ENCODE measurements around the gene ADAR.
"Not testable (repeated sequence)": the region's sequence is repeated elsewhere in the genome, so short reads cannot be mapped to it uniquely, and the experiment has no call there.

The ADAR gene, protein sequence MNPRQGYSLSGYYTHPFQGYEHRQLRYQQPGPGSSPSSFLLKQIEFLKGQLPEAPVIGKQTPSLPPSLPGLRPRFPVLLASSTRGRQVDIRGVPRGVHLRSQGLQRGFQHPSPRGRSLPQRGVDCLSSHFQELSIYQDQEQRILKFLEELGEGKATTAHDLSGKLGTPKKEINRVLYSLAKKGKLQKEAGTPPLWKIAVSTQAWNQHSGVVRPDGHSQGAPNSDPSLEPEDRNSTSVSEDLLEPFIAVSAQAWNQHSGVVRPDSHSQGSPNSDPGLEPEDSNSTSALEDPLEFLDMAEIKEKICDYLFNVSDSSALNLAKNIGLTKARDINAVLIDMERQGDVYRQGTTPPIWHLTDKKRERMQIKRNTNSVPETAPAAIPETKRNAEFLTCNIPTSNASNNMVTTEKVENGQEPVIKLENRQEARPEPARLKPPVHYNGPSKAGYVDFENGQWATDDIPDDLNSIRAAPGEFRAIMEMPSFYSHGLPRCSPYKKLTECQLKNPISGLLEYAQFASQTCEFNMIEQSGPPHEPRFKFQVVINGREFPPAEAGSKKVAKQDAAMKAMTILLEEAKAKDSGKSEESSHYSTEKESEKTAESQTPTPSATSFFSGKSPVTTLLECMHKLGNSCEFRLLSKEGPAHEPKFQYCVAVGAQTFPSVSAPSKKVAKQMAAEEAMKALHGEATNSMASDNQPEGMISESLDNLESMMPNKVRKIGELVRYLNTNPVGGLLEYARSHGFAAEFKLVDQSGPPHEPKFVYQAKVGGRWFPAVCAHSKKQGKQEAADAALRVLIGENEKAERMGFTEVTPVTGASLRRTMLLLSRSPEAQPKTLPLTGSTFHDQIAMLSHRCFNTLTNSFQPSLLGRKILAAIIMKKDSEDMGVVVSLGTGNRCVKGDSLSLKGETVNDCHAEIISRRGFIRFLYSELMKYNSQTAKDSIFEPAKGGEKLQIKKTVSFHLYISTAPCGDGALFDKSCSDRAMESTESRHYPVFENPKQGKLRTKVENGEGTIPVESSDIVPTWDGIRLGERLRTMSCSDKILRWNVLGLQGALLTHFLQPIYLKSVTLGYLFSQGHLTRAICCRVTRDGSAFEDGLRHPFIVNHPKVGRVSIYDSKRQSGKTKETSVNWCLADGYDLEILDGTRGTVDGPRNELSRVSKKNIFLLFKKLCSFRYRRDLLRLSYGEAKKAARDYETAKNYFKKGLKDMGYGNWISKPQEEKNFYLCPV

DNA sequence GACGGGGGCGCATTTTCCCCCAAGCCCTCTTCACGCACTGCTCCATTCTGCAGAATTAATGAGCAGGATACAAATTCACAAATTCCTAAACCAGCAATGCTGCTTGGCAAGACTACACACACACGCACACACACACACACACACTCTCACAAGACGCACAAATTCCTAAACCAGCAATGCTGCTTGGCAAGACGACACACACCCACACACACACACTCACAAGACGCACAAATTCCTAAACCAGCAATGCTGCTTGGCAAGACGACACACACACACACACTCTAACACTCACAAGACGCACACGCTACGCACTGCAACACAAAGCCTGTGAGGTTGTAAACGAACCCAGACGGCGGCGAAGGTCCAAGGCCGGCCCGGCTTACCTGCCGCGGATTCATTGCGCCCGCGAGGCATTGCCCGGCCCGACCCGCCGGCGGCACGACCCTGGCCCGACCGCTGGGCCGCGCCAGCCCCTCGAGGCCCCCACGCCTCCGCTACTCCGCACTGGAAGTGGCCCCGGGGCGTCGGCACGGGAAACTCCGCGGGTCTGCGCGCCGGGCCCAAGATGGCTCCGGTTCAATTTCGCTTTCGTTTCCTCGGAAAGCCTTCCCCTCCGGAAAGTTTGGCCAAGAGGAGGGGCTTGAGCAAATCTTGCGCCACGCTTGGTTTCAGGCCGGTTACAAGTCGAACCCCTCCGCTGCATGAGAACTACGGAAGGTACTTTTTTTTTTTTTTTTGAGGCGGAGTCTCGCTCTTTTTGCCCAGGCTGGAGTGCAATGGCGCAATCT lies at the start of gene ADAR:
Gene ADAR, minus strand, starts transcription at position 578 of the 788 bp plus-strand sequence. Its CDS starts 180 bp downstream, at position 398.
- peak; percentile 74 to 86 for DNase-seq (ENCODE audit: low read depth in 2 of 2)

DNA sequence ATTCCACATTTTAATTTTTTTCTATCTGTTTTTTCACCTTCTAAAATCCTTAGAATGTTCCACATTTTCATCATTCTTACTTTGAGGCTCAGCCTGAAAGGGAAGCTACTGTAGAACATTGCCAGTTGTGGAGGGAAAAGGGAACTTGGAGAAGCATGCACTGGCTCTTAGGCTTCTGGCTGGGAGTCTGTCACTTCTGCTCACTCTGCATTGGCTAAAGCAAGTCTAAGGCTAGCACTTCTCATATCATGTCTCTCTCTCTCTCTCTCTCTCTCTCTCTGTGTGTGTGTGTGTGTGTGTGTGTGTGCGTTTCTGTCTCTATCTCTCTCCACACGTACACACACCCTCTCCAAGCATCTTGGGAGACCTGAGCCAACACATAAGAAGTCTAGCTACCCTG lies 49.6 kb upstream of the ADAR start:
- no peak for DNase-seq (ENCODE audit: low read depth in 2 of 2)

DNA sequence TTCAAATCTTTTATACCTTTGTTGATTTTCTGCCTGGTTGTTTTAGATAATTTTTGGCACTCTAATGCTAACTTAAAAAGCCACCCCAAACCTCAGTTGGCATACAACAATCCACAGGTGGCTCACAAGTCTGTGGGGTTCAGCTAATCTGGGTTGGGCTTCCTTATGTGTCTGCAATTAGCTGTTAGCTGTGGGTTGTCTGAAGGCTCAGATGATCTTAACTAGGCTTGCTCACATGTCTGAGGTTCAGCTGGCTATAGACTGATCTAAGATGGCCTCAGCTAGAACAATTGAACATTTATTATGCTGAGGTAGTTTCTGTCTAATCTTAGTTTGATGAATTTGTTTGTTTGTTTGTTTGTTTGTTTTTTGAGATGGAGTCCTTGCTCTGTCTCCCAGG lies 44.9 kb upstream of the ADAR start:
- no peak for DNase-seq (ENCODE audit: low read depth in 2 of 2)

DNA sequence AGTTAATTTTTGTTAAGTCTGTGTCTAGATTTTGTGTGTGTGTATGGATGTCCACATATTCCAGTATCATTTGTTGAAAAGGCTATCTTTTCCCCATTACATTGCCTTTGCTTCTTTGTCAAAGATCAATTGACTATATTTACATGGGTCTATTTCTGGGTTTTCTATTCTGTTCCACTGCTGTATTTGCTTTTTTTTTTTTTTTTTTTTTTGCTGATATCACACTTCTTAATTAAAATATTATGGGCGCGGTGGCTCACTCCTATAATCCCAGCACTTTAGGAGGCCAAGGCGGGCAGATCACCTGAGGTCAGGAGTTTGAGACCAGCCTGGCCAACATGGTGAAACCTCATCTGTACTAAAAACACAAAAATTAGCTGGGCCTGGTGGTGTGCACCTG lies 36.7 kb upstream of the ADAR start:
- DNase-seq (ENCODE audit: low read depth in 2 of 2): not testable (repeated sequence)

DNA sequence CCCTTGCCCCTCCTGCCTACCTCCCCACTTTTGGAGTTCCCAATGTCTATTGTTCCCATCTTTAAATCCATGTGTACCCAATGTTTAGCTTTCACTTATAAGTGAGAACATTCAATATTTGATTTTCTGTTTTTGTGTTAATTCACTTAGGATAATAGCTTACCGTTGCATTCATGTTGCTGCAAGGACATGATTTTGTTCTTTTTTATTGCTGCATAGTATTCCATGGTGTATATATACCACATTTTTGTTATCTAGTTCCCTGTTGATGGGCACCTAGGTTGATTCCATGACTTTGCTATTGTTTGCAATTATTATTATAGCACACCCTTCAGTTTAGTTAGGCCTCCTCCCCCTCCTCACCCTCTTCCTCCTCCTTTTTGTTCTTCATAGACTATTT lies 33.5 kb upstream of the ADAR start:
- DNase-seq (ENCODE audit: low read depth in 2 of 2): no peak

DNA sequence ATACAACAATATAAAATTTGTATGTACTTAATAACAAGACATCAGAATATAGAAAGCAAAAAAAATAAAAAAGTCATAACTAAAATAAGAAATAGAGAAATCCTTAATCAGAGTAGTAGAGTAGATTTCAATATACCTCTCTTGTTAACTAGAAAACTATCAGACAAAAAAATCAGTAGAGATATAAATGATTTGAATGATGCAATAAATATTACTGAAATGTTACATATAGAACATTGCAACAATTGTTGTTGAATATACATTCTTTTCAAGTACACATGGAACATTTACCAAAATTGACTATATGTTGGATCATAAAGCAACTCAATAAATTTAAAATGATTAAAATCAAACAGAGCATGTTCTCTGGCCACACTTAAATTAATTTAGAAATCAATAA lies 31.9 kb upstream of the ADAR start:
- no peak for DNase-seq (ENCODE audit: low read depth in 2 of 2)

DNA sequence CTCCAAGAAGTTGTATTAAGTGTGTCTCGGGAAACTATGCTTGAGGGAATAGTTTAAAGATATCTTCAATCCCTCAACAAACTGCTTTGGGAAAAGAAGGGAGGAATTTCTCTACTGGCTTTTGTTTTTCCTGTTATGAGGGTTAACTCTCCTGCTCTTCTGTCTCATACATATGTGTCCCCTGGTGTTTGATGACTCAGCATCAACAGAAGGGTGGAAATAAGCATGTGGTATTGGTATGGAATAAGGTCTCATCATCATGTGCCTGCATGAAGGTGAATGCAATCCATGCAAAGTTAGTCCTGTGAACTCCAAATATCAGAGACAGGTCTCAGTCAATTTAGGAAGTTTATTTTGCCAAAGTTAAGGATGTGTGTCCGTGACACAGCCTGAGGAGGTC lies 27.2 kb upstream of the ADAR start:
- no peak for DNase-seq (ENCODE audit: low read depth in 2 of 2)

DNA sequence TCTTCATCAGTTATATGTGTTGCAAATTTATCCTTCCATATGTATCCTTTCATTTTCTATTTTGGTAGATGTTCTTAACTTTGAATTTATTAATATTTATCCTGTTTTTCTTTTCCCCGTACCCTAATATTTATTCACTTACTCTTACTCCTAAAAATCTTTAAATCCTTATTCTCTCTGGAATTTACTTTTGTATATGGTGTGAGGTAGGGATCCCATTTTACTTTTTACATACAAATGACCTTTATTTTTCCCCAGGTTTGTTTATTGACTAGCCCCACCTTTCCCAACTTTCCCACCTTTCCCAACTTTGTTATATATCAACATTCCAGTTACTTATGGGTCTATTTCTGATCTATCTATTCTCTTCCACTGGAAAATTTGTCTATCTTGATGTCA lies 21.7 kb upstream of the ADAR start:
- DNase-seq (ENCODE audit: low read depth in 2 of 2): no peak

DNA sequence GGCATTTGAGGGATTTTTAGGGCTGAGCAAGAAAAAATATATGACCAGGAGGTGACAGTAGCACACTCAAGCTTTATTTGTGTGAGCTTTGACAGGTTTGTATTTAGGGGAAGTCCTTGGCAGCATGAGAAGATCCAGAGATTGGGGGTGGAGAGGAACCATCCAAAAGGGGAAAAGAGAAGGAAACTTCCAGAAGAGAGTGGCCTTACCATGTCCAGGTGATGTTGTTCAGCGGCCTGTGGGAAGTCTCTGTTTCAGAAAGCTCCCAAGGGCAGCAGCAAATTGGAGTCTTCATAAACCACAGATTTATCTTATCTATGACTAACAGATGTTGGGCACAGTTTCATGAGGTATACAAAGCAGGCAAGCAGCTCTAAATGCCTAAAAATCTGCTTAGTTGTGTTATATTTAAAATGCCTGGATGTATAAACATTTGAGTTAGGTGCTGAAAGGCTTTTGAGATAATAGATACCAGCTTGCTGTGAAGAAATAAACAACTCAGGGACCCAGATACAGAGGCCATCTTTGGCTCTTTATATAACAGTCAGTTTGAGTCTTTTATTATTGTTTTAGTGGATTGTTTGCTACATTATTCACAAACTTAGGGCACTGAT lies 21.2 kb upstream of the ADAR start:
- DNase-seq (ENCODE audit: low read depth in 2 of 2): no peak

DNA sequence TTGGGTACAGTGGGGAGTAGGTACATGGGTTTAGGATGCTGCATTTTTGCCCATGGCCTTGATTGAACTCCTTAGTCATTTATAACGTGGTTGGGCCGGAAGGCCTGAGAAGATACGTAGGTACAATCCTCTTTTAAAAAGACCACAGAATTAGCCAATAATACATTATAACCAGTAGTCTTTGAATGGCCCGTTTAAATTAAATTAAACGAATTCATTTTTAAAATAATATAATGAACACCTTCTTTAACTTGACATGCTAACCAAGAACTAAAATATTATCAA lies 20.1 kb upstream of the ADAR start:
- no peak for DNase-seq (ENCODE audit: low read depth in 2 of 2)

DNA sequence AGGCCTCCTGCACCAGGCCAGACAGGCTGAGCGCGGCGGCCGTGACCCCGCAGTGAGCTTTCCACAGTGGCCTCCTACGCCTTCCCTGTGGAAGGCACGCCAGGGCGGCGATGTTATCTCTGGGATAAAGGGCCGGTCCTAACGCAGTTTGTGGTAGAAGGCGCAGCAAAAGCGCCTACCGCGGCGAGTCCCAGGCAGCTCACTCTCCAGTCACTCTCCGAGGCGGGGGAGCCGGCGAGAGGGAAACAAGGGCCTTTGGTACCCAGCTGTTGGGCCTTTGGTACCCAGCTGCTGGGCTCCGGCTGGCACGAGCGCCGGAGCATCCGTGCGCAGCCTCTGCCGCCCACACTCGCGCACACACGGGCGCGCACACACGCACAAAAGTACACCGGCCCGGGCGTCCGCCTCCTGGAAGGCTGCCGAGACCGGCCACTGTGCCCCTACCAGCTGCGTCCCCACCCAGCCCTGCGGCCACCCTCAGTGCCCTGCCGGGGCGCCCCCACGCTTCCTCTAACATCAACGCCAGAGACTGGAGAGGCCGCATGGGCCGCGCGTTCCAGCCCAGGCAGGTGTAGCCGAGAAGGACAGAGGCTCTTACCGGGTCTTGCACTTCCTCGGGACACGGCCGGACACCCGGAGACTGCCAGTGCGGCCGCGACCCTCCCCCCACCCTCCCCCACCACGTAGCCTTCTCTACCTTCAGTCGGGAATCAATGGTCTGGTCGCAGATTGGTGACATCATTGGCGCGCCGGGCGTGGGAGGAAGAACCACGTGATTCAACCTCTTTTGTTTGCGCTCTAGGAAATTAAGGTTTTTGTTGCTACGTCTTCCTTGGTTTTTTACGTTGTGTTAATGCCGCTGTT lies 19.5 kb upstream of the ADAR start:
- peak; percentile 89 to 90 for DNase-seq (ENCODE audit: low read depth in 2 of 2)

DNA sequence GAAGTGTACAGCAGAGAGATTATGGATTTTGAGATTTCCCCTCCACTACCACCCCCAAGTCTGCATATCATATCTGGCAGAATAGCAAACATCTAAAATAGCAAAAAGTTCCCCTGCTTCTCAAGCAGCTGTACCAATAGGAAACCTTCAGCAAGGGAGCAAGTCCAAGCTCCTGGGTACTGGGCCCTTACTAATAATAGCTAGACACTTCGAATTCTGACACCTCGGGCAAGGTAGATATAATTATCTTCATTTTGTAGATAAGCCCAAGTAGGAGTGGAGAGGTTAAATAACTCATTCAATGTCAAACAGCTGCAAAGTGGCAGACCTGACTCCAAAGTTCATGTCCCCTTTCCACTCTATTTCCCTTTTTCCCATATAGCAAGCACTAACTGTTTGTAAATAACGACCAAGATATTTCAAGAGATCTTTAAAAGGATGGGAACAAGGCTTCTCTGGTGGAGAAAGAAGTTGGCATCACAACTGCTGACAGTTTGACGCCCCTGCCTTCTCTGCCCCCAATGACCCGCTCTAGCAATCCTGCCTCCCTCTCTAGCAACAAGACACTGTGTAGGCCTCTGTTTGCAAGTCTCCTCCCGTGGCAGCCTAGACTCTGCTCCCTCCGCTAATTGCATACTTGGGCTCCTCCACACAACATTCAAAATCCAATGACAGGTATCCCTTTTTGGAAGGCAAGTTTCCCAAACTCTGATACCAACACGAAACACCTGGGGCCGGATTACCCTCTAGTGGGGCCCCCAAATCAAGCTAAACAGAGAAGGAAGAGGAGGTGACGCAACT lies 18.7 kb upstream of the ADAR start:
- DNase-seq (ENCODE audit: low read depth in 2 of 2): no peak

DNA sequence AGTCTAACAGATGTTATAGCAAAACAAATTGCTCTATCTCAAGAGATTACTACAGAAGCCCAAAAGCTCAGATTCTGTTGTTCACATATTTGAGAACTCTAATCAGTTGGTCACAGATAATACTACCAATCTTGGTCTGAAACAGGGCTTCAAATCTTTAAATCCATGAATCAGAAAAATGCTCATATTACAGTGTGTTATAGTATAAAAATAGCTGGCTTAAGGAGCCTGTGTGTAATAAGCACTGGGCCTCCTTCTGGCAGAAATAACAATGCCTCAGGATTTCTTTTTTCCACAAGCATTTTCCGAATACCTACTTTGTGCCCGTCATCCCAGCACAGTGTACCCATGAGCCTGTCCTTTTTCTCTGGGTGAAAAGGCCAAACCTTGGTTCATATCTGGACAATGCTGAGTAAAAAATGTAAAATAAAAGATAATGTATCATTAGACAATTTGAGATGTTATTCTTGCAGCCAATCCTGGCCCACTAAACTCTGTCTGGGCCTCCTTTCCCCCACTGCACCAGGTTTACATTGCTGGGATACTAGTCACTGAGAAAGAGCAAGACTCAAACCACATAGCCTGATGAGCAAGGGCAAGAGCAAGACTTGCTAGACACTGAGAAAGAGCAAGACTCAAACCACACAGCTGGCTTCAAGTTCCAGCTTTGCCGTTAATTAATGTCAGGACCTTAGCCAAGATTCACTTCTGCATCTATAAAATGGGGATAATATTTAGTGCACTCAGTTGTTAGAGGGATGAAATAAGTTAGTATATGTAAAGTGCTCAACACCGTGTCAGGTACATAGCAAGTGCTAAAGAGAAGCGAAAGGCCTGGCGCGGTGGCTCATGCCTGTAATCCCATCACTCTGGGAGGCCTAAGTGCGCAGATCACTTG lies 17.0 kb upstream of the ADAR start:
- no peak for DNase-seq (ENCODE audit: low read depth in 2 of 2)

DNA sequence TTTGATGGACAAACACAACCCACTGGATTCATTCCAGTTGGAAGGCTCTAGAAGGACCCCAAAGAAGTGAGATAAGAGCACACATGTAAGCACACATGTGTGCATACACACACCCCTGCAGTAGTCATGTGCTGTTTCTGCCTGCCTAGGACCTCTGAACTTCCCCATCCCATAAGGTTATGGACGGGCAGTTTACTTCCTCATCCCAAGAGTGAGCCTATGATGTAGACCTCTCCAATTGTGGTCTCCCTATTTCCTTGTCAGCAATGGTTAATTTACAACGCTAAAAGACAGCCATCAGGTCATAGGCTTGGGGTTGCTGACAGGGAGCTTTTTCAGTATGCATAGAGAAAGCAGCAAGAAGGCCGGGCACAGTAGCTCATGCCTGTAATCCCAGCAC lies 15.4 kb upstream of the ADAR start:
- DNase-seq (ENCODE audit: low read depth in 2 of 2): no peak

DNA sequence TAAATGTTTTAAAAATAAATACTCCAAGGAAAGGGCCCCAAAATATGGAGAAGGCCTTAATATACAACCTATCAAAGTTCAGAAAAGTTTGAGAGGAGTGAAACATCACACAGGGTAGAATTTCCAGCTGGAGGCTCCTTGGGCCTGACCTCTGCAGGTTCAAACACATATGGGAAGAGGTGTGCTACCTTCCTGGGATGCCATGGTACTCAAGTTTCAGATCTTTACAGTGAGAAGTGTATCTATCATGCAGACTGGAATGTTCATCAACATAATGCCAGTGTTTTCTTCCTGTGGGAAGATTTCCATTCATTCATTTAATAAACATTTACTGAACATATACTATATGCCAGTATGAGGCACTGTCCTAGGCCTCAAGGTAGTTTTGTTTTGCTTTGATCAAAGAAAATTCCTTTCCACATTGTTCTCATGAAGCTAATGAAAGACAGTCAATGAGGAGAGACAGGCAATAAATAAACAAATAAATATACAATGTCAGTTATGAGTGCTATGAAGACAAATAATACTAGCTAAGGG lies 14.6 kb upstream of the ADAR start:
- no peak for DNase-seq (ENCODE audit: low read depth in 2 of 2)

DNA sequence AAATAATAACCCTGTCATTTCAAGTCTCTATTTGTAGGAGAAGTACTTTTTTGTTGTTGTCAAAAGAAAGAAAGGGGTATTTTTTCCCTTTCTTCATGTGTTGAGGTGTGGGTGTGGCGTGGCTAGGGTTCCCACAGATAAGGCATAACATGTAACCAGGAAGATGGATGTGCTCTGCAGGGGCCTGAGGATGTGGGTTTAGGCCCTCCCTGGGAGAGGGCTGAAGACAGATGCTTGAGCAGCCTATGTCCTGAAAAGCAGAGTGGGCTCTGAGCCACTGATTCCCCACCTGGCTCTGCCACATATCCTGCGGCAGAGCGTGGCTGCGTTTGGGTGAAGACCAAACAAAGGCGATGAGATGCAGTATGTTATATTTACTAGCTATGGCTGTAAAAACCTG lies 13.9 kb upstream of the ADAR start:
- DNase-seq (ENCODE audit: low read depth in 2 of 2): no peak

DNA sequence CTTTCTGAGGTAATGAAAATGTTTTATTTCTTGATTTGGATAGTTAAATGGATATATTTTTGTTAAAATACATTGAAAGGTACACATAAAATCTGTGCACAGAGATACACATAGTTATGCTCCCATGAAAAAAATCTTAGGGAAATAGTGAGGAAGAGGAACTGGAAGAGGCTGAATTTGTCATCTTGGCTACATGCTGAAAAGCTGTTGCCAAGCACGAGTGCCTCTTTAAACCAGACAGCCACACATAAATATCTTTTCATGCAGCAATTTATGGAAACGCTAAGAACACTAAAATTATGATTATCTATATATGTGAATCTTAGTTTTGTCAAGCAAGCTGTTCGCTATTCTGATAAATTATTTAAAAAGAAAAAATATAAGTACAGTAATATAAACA lies 12.8 kb upstream of the ADAR start:
- DNase-seq (ENCODE audit: low read depth in 2 of 2): no peak
